HFF-Myc (cell line): Measurements from ENCODE around the gene SLC26A9.

Experiments
- DNase-seq: peaks from one replicate; pipeline ENCODE4 v3.0.0-alpha.2; 2011; ENCODE audit warnings: low read depth; ENCODE audit errors: extremely low read depth
- H3K4me3 ChIP-seq: replicated peaks from 2 replicates; pipeline ENCODE4 v1.5.1; 2011; ENCODE audit warnings: low read depth, mild to moderate bottlenecking, control low read depth, low read length
- TF ChIP-seq, protein P1 (sequence below): IDR thresholded peaks from 2 replicates; pipeline ENCODE4 v1.5.1; 2012; ENCODE audit warnings: mild to moderate bottlenecking, low read depth, low read length, control low read depth; ENCODE audit errors: missing control alignments

The SLC26A9 gene

DNA sequence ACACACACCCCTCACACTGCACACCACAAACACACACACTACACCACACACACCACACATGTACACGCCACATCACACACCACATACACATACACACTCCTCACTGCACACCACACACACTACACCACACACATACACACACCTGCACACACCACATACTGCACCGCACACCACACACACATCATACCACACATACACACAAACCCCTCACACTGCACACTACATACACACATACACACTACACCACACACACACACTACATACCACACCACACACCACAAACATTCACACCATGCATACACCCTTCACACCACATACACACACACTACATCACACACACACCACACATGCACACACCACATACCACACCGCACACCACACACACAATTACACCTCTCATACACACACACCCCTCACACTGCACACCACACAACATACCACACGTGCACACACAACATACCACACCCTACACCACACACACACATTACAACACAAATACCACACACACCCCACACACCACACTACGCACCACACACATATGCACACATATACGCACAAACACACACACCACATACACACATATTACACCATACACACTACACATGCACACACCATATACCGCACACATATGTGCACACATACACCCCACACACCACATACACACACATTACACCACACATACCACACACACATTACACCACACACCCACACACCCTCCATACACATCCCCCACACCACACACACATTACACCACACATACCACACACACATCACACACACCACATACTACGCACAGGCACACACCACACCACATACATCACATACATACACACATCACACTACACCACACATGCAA lies 30.3 kb upstream of the SLC26A9 start:
- TF ChIP-seq, protein P1, sequence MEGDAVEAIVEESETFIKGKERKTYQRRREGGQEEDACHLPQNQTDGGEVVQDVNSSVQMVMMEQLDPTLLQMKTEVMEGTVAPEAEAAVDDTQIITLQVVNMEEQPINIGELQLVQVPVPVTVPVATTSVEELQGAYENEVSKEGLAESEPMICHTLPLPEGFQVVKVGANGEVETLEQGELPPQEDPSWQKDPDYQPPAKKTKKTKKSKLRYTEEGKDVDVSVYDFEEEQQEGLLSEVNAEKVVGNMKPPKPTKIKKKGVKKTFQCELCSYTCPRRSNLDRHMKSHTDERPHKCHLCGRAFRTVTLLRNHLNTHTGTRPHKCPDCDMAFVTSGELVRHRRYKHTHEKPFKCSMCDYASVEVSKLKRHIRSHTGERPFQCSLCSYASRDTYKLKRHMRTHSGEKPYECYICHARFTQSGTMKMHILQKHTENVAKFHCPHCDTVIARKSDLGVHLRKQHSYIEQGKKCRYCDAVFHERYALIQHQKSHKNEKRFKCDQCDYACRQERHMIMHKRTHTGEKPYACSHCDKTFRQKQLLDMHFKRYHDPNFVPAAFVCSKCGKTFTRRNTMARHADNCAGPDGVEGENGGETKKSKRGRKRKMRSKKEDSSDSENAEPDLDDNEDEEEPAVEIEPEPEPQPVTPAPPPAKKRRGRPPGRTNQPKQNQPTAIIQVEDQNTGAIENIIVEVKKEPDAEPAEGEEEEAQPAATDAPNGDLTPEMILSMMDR, result no peak
- H3K4me3 ChIP-seq, result no peak overlapping the region
- DNase-seq, result no peak

DNA sequence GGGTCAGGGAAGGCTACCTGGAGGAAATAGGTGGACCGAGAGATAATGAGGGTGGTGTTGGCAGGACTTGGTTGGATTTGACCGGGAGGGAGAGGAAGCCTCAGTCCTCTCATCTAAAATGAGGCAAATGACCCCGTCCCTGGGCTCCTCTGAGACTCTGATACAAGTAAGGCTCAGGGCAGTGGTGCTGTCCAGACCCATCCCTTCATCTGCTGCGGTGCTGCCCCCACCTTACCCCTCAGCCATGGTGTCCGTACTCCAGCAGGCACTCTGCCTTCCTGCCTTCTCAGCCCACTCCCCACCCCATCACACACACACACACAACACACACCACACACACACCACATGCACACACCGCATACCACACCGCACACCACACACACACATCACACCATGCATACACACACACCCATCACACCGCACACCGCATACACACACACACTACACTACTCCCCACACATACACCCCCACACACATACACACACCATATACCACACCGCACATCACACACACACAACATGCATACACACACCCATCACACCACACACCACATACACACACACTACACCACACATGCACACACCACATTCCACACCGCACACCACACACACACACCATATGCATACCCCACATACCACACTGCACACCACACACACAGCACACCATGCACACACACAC lies 29.4 kb upstream of the SLC26A9 start:
- TF ChIP-seq, protein P1, result no peak
- no peak for DNase-seq
- no peak overlapping the region for H3K4me3 ChIP-seq

DNA sequence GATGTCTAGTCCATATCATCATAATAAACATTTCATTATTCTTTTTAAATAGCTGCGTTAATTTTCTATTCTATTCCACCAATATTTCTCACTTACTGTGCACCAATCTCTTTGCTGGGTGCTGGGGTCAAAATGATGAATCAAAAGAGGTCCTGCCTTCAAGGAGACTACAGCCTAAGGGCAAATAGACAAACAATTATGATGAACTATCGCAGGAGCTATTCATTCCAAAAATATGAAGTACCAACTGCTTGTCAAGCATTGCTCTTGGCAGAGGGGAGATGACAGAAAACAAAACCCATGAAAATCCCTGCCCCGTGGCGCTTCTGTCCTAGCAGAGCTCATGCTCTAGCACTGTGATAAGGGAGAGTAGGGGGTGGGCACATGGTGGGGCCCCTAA lies 28.8 kb upstream of the SLC26A9 start:
- no peak for DNase-seq
- TF ChIP-seq, protein P1, result no peak
- H3K4me3 ChIP-seq, result no peak overlapping the region

DNA sequence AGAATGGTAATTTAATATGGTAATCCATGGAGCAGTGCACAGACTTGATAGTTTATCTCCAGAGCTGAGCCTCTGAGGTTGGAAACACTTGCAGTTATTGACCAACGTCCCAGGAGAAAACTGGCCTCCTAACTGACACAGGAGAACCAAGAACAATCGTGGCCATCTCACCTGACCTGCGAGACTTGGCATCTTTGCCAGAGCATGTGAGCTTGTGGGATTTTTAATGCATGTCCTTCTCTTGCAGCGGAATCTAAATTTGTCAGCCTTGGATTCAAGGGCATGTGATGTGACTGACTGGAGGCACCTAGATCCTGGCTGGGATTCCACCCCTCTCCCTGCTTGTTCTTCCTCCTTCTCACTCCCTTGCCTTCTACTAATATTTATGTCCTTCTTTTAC lies 27.8 kb upstream of the SLC26A9 start:
- H3K4me3 ChIP-seq, result no peak overlapping the region
- DNase-seq, result no peak
- TF ChIP-seq, protein P1, result no peak

DNA sequence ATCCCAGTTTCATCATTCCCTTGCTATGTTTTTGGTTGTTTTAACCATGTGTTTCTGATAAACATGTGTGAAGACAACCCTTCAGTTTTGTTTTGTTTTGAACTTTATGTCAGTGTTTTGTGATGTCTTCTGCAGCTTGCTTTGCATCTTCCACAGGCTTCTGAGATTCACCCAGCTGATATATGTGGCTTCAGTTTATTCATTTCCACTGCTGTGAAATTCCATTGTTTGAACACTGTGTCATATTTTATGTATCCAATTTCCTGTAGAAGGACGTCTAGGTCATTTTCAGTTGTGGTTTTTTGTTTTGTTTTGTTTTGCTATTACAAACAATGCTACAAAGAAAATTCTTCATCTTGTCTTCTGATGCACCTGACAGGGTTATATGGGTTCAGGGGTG lies 27.2 kb upstream of the SLC26A9 start:
- no peak overlapping the region for H3K4me3 ChIP-seq
- TF ChIP-seq, protein P1, result no peak
- no peak for DNase-seq

DNA sequence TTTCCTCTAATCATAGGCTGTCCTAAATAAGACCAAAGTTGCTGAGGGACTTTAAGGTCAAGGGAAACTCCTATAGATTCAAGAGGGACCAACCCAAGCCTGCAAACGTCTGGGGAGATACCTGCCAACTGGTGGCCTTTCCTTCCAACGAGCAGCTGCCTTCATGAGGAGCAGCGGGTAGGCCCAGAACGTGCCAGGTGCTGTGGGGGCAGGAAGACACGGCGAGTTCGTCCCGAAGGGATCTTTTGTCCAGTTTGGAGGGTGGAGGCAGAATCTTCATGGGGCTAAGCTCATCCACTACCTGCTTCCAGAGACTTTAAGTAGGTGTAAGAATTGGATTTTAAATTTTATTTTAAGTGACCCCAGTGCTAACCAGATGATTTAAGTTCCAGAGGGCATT lies 26.0 kb upstream of the SLC26A9 start:
- TF ChIP-seq, protein P1, result no peak
- no peak overlapping the region for H3K4me3 ChIP-seq
- DNase-seq, result no peak
